Prostate gland (tissue), 2 donors: Measurements from ENCODE around the gene CLDN19. TPM values are rescaled to one million over a fixed set of nuclear protein-coding genes. Genes with fewer than 3 reads are reported as not detected.
"Not testable (repeated sequence)": the region's sequence is repeated elsewhere in the genome, so short reads cannot be mapped to it uniquely, and the experiment has no call there.

Experiments
- DNase-seq: peaks from one replicate; pipeline ENCODE4 v3.0.0-alpha.2; 2019; ENCODE audit warnings: low spot score
- H3K27ac ChIP-seq, 2 donors: fragments of 200-600 bp; sonication (generic); 2 replicates each; pipeline ENCODE4 v1.5.1; 2017 to 2019
- H3K27me3 ChIP-seq: fragments of 200-600 bp; sonication (generic); replicated peaks from 2 replicates; pipeline ENCODE4 v1.5.1; 2019; ENCODE audit not compliant: insufficient read depth
- H3K36me3 ChIP-seq, 2 donors: fragments of 200-600 bp; sonication (generic); 1 replicate in 1 of 2; 2 replicates in 1 of 2; pipeline versions ENCODE4 v1.5.1 to v1.8.1; 2017 to 2019
- H3K4me1 ChIP-seq: fragments of 200-600 bp; sonication (generic); replicated peaks from 2 replicates; pipeline ENCODE4 v1.5.1; 2019
- H3K4me3 ChIP-seq, 2 donors: fragments of 200-600 bp; sonication (generic); 2 replicates each; pipeline ENCODE4 v1.5.1; 2017 to 2019
- H3K9me3 ChIP-seq: fragments of 200-600 bp; sonication (generic); 2 replicates; pipeline ENCODE4 v1.5.1; 2017
- CTCF ChIP-seq, 4 experiments: fragments of 200-600 bp in 2 of 4; fragments of 450-650 bp in 2 of 4; sonication (generic) in 2 of 4; IDR thresholded peaks; 1 replicate in 3 of 4; 2 replicates in 1 of 4; pipeline ENCODE4 v1.5.1; 2016 to 2019; ENCODE audit warnings: antibody characterized with exemption in 4 of 4, mild to moderate bottlenecking in 2 of 4, moderate library complexity in 2 of 4
- POLR2A ChIP-seq: fragments of 450-650 bp; IDR thresholded peaks from one replicate; pipeline ENCODE4 v1.6.1; 2016; ENCODE audit warnings: antibody characterized with exemption, mild to moderate bottlenecking
- POLR2AphosphoS5 ChIP-seq: sonication (generic); formaldehyde crosslinking; IDR thresholded peaks from one replicate; pipeline ENCODE4 v1.6.1; 2017; ENCODE audit warnings: antibody characterized with exemption
- WGBS: methylation state at CpG from one replicate; pipeline ENCODE4 v1.1.5; 2018; 5-methylcytosine and 5-hydroxymethylcytosine counted together
- intact Hi-C: fragments of 100-400 bp; cut with DNase I; formaldehyde crosslinking; loops from one replicate; pipeline ENCODE4 v1.14.2; 2022
- total RNA-seq, 2 donors: library from RNA; depleted of rRNA; stranded (reverse); fragments of >200 nt; gene quantifications; one replicate each; pipeline ENCODE4 v1.1.0, GENCODE V29; 2016

Gene CLDN19
- total RNA-seq, 2 donors from 2014 or later, result 1.1 to 1.5 TPM

GRCh38 chr1:42720868-42721267 is 19.2 kb downstream of the CLDN19 start:
- H3K27me3 ChIP-seq, result no peaks in the 10 kb centered on the region
- no peaks in the 10 kb centered on the region for H3K9me3 ChIP-seq
- H3K4me3 ChIP-seq, result no peak overlapping the region
- H3K27ac ChIP-seq, result no peak overlapping the region
- intact Hi-C loops, result no loop called here
- no peaks in the 10 kb centered on the region for H3K4me1 ChIP-seq
- H3K36me3 ChIP-seq, result no peaks in the 10 kb centered on the region
- DNase-seq, result no peak
- WGBS, result 80% methylated on average over 1 of the region's 1 CpG
- TF ChIP-seq POLR2AphosphoS5, result no peak

GRCh38 chr1:42714441-42714840 is 25.6 kb downstream of the CLDN19 start:
- H3K9me3 ChIP-seq, DNase-seq, H3K27ac ChIP-seq, H3K4me3 ChIP-seq, H3K36me3 ChIP-seq, intact Hi-C loops, H3K27me3 ChIP-seq, H3K4me1 ChIP-seq: not testable (repeated sequence)

- intact Hi-C loops, result no loop called here
- Histone ChIP-seq H3K4me3 (no peak overlapping the region), H3K27ac (no peak overlapping the region), H3K36me3 (no peaks in the 10 kb centered on the region), H3K27me3 (no peaks in the 10 kb centered on the region), H3K4me1 (no peaks in the 10 kb centered on the region), H3K9me3 (no peaks in the 10 kb centered on the region)
- DNase-seq, result no peak
- TF ChIP-seq CTCF (IDR thresholded peaks at IDR 0.05) (no peak), POLR2AphosphoS5 (no peak), POLR2A (no peak)
Observed at GRCh38 chr1:42713293-42713692, 26.7 kb downstream of the CLDN19 start.

- intact Hi-C loops, H3K4me1 ChIP-seq, DNase-seq, H3K9me3 ChIP-seq, H3K36me3 ChIP-seq, H3K27ac ChIP-seq, H3K27me3 ChIP-seq, H3K4me3 ChIP-seq: not testable (repeated sequence)
- 94% methylated on average over 3 of the region's 3 CpGs for WGBS
Observed at GRCh38 chr1:42712808-42713207, 27.2 kb downstream of the CLDN19 start.

- no peak for DNase-seq
- H3K4me1 ChIP-seq, result no peaks in the 10 kb centered on the region
- no peaks in the 10 kb centered on the region for H3K27me3 ChIP-seq
- intact Hi-C loops, result no loop called here
- H3K9me3 ChIP-seq, result no peaks in the 10 kb centered on the region
- H3K36me3 ChIP-seq, result no peaks in the 10 kb centered on the region
- WGBS, result 93% methylated on average over 7 of the region's 7 CpGs
- H3K27ac ChIP-seq, result no peak overlapping the region
- H3K4me3 ChIP-seq, result no peak overlapping the region
- TF ChIP-seq POLR2AphosphoS5 (no peak), POLR2A (no peak)
Observed at GRCh38 chr1:42703888-42704464, 36.1 kb downstream of the CLDN19 start.

GRCh38 chr1:42700006-42700405 is 40.0 kb downstream of the CLDN19 start:
- Histone ChIP-seq H3K27me3 (no peaks in the 10 kb centered on the region), H3K27ac (no peak overlapping the region), H3K9me3 (no peaks in the 10 kb centered on the region), H3K36me3 (no peaks in the 10 kb centered on the region), H3K4me3 (no peak overlapping the region), H3K4me1 (no peaks in the 10 kb centered on the region)
- DNase-seq, result no peak
- no peak for TF ChIP-seq POLR2A
- TF ChIP-seq CTCF (IDR thresholded peaks at IDR 0.05), result no peak
- no peak for TF ChIP-seq POLR2AphosphoS5
- intact Hi-C loops, result no loop called here

- Histone ChIP-seq H3K4me3 (no peak overlapping the region), H3K27ac (no peak overlapping the region), H3K27me3 (no peaks in the 10 kb centered on the region), H3K4me1 (no peaks in the 10 kb centered on the region), H3K9me3 (no peaks in the 10 kb centered on the region), H3K36me3 (no peaks in the 10 kb centered on the region)
- 92% methylated on average over 4 of the region's 4 CpGs for WGBS
- intact Hi-C loops, result no loop called here
- TF ChIP-seq POLR2AphosphoS5 (no peak), POLR2A (no peak), CTCF (IDR thresholded peaks at IDR 0.05) (no peak)
- DNase-seq, result no peak
Observed at GRCh38 chr1:42698081-42698813, 41.8 kb downstream of the CLDN19 start.
